Inflammatory macrophage treated with lipopolysaccharide for 1 hour (primary cell): Measurements from ENCODE around the gene TMEM200B.
"Not testable (repeated sequence)": the region's sequence is repeated elsewhere in the genome, so short reads cannot be mapped to it uniquely, and the experiment has no call there.

Experiments
- DNase-seq, 2 donors: peaks; one replicate each; pipeline ENCODE4 v3.0.0-alpha.2; 2020 to 2022

Gene TMEM200B

DNA sequence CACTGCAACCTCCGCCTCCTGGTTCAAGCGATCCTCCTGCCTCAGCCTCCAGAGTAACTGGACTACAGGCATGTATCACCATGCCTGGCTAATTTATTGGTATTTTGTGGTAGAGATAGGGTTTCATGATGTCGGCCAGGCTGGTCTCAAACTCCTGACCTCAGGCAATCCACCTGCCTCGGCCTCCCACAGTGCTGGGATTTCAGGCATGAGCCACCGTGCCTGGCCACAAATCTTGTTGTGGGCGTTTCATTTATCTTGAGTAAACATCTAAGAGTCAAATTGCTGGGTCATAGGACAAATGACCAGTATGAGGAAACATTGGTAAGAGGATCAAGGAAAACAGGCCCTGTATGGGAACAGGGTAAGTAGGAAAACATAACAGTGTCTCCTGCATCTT lies 17.9 kb downstream of the TMEM200B start:
- DNase-seq: peak in 1 of 2 donors; percentile 55

- no peak for DNase-seq
Observed at GRCh38 chr1:29100487-29100886, 23.2 kb downstream of the TMEM200B start.

DNA sequence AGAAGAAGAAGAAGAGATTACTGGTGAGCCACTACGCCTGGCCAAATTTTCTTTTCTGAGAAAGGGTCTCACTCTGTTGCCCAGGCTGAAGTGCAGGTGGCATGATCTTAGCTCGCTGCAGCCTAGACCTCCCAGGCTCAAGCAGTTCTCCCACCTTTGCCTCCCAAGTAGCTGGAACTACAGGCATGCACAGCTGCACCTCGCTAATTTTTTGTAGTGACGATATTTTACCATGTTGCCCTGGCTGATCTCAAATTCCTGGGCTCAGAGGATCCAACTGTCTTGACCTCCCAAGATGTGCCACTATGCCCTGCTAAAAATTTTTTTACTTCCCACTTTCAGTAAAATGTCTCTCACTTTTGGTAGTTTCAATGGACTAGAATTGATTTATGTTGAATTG lies 24.4 kb downstream of the TMEM200B start:
- DNase-seq: no peak

GRCh38 chr1:29096231-29096886 lies 27.3 kb downstream of the TMEM200B start:
- no peak for DNase-seq

- DNase-seq: no peak
Observed at GRCh38 chr1:29094954-29095353, 28.7 kb downstream of the TMEM200B start.

DNA sequence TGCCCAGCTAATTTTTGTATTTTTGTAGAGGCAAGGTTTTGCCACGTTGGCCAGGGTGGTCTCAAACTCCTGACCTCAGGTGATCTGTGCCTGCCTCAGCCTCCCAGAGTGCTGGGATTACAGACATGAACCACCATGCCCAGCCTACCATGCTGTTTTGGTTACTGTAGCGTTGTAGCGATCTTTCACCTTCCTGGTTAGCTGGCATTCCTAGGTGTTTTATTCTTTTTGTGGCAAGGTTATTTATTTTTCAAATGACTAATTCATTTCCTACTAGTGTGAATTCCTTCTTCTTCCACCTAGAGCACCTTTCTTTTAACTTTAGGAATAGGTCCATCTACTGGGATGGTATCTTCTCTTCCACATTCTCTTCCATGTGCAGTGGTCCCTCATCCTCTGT lies 29.3 kb downstream of the TMEM200B start:
- no peak for DNase-seq

- not testable (repeated sequence) for DNase-seq
Observed at GRCh38 chr1:29092704-29093103, 31.0 kb downstream of the TMEM200B start.

- DNase-seq: no peak
Observed at GRCh38 chr1:29090937-29091618, 32.6 kb downstream of the TMEM200B start.

GRCh38 chr1:29084196-29084521 lies 39.5 kb downstream of the TMEM200B start:
- no peak for DNase-seq

DNA sequence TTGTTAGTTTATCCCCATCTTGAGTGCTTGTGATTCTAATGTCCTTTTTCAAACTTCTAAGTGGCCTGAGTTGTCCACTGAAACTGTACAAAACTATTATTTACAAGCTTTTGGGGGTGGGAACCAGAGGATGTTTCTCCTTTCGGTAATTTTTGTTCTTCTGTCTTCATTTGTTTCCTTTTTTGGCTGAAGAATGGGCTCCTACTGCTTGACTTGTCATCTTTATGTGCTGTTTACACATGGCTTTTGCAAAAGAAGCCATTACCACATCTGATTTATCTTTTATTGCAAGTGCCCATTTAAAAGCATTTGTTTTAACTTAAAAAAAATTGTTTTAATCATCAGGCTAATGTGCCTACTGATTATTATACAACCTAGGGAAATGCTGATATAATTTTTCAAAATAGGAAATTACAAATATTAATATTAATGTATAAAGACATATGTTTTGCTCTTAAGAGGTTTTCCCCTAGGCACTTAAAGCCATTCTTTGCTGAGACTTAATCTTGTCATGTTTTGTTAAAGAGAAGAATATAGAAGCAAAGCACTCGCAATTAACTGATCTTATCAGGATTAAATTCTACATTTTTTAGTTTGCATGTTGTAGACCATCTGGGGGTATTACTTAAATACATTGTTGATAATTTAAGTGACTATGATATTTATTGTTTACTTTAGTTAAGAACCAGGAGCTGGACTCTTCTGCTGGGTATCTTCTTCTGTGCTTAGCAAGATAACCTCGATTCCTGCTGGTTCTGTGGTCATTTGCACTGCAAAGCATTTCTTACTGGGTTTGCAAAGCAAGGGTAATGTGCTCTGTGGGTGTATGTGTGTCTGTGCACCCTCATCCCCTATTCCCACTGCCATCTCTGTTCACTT lies 40.1 kb downstream of the TMEM200B start:
- DNase-seq: no peak

DNA sequence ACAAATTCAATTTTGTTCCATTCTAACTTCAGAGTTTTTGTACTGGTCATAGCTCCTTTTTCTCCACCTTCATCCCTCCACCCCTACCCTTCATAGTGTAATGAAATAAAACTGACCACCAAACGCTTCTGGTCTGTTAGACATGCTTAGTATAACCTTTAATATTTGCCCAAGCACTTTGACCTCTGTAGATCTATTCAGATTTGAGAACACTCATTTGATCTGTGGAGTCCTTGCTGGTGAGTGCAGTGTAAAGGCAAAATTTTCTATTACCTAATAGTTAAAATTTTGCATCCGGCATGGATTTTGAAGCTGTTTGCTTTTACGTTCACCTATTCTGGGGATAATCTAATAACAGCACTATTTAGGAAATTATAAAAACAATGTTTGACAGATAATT lies 41.2 kb downstream of the TMEM200B start:
- no peak for DNase-seq

GRCh38 chr1:29081201-29081600 lies 42.5 kb downstream of the TMEM200B start:
- no peak for DNase-seq

GRCh38 chr1:29079916-29080629 lies 43.6 kb downstream of the TMEM200B start:
- DNase-seq: not testable (repeated sequence)

DNA sequence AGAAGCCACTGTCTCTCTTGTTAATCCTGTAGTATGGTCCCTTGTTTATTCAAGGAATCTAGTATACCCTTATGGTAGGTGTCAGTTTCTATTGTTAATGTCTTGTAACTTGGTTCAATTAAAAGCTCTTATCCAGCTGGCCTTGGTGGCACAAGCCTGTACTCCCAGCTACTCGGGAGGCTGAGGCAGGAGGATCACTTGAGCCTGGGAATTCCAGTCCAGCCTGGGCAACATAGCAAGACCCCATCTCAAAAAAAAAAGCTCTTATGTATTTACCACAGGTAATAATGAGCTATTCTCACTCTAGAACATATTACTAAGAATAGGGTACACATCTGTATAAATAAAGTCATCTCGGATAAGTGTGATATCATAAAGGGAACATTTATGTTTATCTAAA lies 46.5 kb downstream of the TMEM200B start:
- no peak for DNase-seq
